IMR-90 (cell line): ENCODE measurements around the gene TEX11. TPM values are rescaled to one million over a fixed set of nuclear protein-coding genes. Genes with fewer than 3 reads are reported as not detected.
"Not testable (repeated sequence)": the region's sequence is repeated elsewhere in the genome, so short reads cannot be mapped to it uniquely, and the experiment has no call there.

Experiments used
- ATAC-seq: fragments of 200-7000 bp; cut with Tn5 transposase; 2 replicates; pipeline ENCODE4 v1.9.1; 2020; ENCODE audit warnings: low read depth, mild to moderate bottlenecking, moderate library complexity
- BruUV-seq: library from RNA; stranded (reverse); fragments of 400-500 nt; replicated peaks from 2 replicates; lab custom pipeline; 2021; lab: Mats Ljungman, UMichigan
- CTCF ChIA-PET: fragments of 300-600 bp; formaldehyde crosslinking; extraction: SDS; loops from one replicate; lab custom pipeline; 2021; ENCODE audit warnings: antibody characterized with exemption; lab: Yijun Ruan, JAX
- POLR2A ChIA-PET: fragments of 300-600 bp; sonication (Branson Sonifier 250); formaldehyde crosslinking; loops from one replicate; lab custom pipeline; 2022; ENCODE audit warnings: antibody characterized with exemption; ENCODE audit not compliant: unreplicated experiment; lab: Charles Lee
- DNase-seq: peaks from one replicate; pipeline ENCODE4 v3.0.0; 2013
- H2AFZ ChIP-seq: replicated peaks from 2 replicates; pipeline ENCODE3; 2013; ENCODE audit warnings: low read length, mild to moderate bottlenecking; ENCODE audit not compliant: poor library complexity
- H2AK5ac ChIP-seq: 2 replicates; pipeline ENCODE4 v1.6.1; 2013; ENCODE audit warnings: low read depth, low read length, inconsistent platforms
- H2AK9ac ChIP-seq: replicated peaks from 2 replicates; pipeline ENCODE3; 2013; ENCODE audit warnings: mild to moderate bottlenecking, low read depth, low read length, moderate library complexity; ENCODE audit not compliant: poor library complexity
- H2BK120ac ChIP-seq: 2 replicates; pipeline ENCODE4 v1.6.1; 2013; ENCODE audit warnings: low read depth, low read length, inconsistent platforms
- H2BK15ac ChIP-seq: 3 replicates; pipeline ENCODE4 v1.6.1; 2013; ENCODE audit warnings: low read depth, low read length, inconsistent platforms
- H2BK20ac ChIP-seq: 2 replicates; pipeline ENCODE4 v1.6.1; 2013; ENCODE audit warnings: low read depth, mild to moderate bottlenecking, inconsistent platforms, low read length, moderate library complexity
- H2BK5ac ChIP-seq: 2 replicates; pipeline ENCODE4 v1.6.1; 2013; ENCODE audit warnings: mild to moderate bottlenecking, low read depth, low read length, inconsistent platforms; ENCODE audit not compliant: poor library complexity, severe bottlenecking
- H3K14ac ChIP-seq: replicated peaks from 2 replicates; pipeline ENCODE4 v1.6.1; 2013; ENCODE audit warnings: low read depth, low read length, inconsistent platforms
- H3K18ac ChIP-seq: 2 replicates; pipeline ENCODE4 v1.6.1; 2013; ENCODE audit warnings: low read depth, low read length, control low read depth
- H3K23ac ChIP-seq: 2 replicates; pipeline ENCODE4 v1.6.1; 2013; ENCODE audit warnings: low read depth, low read length, inconsistent platforms
- H3K27ac ChIP-seq: 2 replicates; pipeline ENCODE4 v1.5.1; 2013; ENCODE audit warnings: mild to moderate bottlenecking, control low read depth, low read length; ENCODE audit not compliant: insufficient read depth
- H3K27me3 ChIP-seq: 2 replicates; pipeline ENCODE4 v1.6.1; 2013; ENCODE audit warnings: low read length; ENCODE audit not compliant: control insufficient read depth, insufficient read depth
- H3K36me3 ChIP-seq: 2 replicates; pipeline ENCODE4 v1.6.1; 2013; ENCODE audit warnings: low read length, mixed read lengths; ENCODE audit not compliant: control insufficient read depth, insufficient read depth
- H3K4ac ChIP-seq: 2 replicates; pipeline ENCODE4 v1.6.1; 2013; ENCODE audit warnings: low read depth, low read length, inconsistent platforms
- H3K4me1 ChIP-seq: 2 replicates; pipeline ENCODE4 v1.6.1; 2013; ENCODE audit warnings: low read length, mixed read lengths; ENCODE audit not compliant: control insufficient read depth, insufficient read depth
- H3K4me2 ChIP-seq: 2 replicates; pipeline ENCODE4 v1.6.1; 2013; ENCODE audit warnings: low read depth, mild to moderate bottlenecking, control low read depth, low read length, moderate library complexity
- H3K4me3 ChIP-seq: 2 replicates; pipeline ENCODE4 v1.5.1; 2013; ENCODE audit warnings: low read depth, mild to moderate bottlenecking, control low read depth, low read length, moderate library complexity; ENCODE audit not compliant: insufficient read depth
- H3K56ac ChIP-seq: 2 replicates; pipeline ENCODE4 v1.6.1; 2013; ENCODE audit warnings: low read length, inconsistent platforms; ENCODE audit not compliant: insufficient read depth; ENCODE audit errors: extremely low read depth
- H3K79me1 ChIP-seq, 2 experiments: 2 replicates each; pipeline ENCODE4 v1.6.1; 2013; ENCODE audit warnings: low read length in 2 of 2, inconsistent platforms in 1 of 2, low read depth in 1 of 2
- H3K9ac ChIP-seq: 2 replicates; pipeline ENCODE4 v1.6.1; 2013; ENCODE audit warnings: low read depth, low read length, control low read depth
- H3K9me1 ChIP-seq: 2 replicates; pipeline ENCODE4 v1.6.1; 2013; ENCODE audit warnings: low read length, inconsistent platforms; ENCODE audit not compliant: insufficient read depth
- H3K9me3 ChIP-seq: 2 replicates; pipeline ENCODE4 v1.6.1; 2013; ENCODE audit warnings: low read length; ENCODE audit not compliant: control insufficient read depth, insufficient read depth
- H4K20me1 ChIP-seq: 2 replicates; pipeline ENCODE4 v1.6.1; 2013; ENCODE audit warnings: low read length, inconsistent platforms; ENCODE audit not compliant: insufficient read depth
- H4K5ac ChIP-seq: 2 replicates; pipeline ENCODE4 v1.6.1; 2013; ENCODE audit warnings: mild to moderate bottlenecking, low read depth, low read length, control low read depth
- H4K8ac ChIP-seq, 2 experiments: 2 replicates each; pipeline ENCODE4 v1.6.1; 2013; ENCODE audit warnings: low read depth in 2 of 2, low read length in 2 of 2, control low read depth in 1 of 2, inconsistent platforms in 1 of 2
- H4K91ac ChIP-seq: 2 replicates; pipeline ENCODE4 v1.6.1; 2013; ENCODE audit warnings: low read depth, low read length, inconsistent platforms; ENCODE audit not compliant: insufficient read depth
- WGBS, 2 experiments: methylation state at CpG; one replicate each; pipeline versions ENCODE4 v1.1.5 to v1.1.7; 2013; ENCODE audit warnings: missing lambda C conversion rate in 2 of 2; ENCODE audit not compliant: insufficient read length in 1 of 2; ENCODE audit errors: extremely low coverage in 2 of 2; 5-methylcytosine and 5-hydroxymethylcytosine counted together
- dilution Hi-C: fragments of 300-500 bp; cut with HindIII; formaldehyde crosslinking; loops from one replicate; pipeline ENCODE4 v1.14.3; 2018; ENCODE audit warnings: low sequenced_read_pairs; ENCODE audit not compliant: unreplicated experiment
- in situ Hi-C: fragments of 300-500 bp; cut with MboI; formaldehyde crosslinking; loops from 3 replicates; pipeline ENCODE4 v1.14.3; 2019; ENCODE audit warnings: low sequenced_read_pairs, inconsistent platforms, mixed read lengths
- intact Hi-C: fragments of 100-400 bp; cut with micrococcal nuclease; formaldehyde crosslinking; loops from 2 replicates; pipeline ENCODE4 v1.10.0; 2022
- polyA plus RNA-seq, 3 experiments: library from polyadenylated mRNA; depleted of rRNA; stranded (reverse); fragments of >200 nt; gene quantifications; 2 replicates each; pipeline ENCODE4 v1.2.3, GENCODE V29; 2012; ENCODE audit warnings: low replicate concordance in 1 of 3
- total RNA-seq: library from RNA; depleted of rRNA; stranded (reverse); fragments of >200 nt; gene quantifications from 2 replicates; pipeline ENCODE4 v1.2.3, GENCODE V29; 2012

The TEX11 gene
- total and polyA plus RNA-seq, 2 of the 4 experiments (the other 2 are of a cell fraction): not detected

DNA sequence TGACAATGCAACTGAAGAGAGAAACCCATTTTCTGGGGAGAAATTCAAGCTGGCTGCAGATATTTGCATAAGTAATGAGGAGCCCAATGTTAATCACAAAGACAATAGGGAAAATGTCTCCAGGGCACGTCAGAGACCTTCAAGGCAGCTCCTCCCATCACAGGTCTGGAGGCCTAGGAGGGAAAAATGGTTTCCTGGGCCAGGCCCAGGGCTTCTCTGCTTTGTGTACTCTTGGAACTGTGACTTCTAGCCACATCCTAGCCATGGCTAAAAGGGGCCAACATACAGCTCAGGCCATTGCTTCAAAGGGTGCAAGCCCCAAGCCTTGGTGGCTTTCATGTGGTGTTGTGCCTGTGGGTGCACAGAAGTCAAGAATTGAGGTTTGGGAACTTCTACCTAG lies 321.4 kb downstream of the TEX11 start:
- H3K23ac ChIP-seq, H3K4me3 ChIP-seq, H4K8ac ChIP-seq, H2AFZ ChIP-seq, H3K14ac ChIP-seq, H4K5ac ChIP-seq, H2AK9ac ChIP-seq, BruUV-seq, POLR2A ChIA-PET, H3K9ac ChIP-seq, H2BK20ac ChIP-seq, H2BK15ac ChIP-seq, DNase-seq, H2AK5ac ChIP-seq, CTCF ChIA-PET, H3K79me1 ChIP-seq, H3K36me3 ChIP-seq, H2BK120ac ChIP-seq, H3K27me3 ChIP-seq, H4K20me1 ChIP-seq, H3K4me2 ChIP-seq, dilution Hi-C loops, in situ Hi-C loops, H3K9me3 ChIP-seq, ATAC-seq, H2BK5ac ChIP-seq, H3K27ac ChIP-seq, H4K91ac ChIP-seq, H3K18ac ChIP-seq, H3K4ac ChIP-seq, H3K4me1 ChIP-seq, intact Hi-C loops, H3K56ac ChIP-seq, H3K9me1 ChIP-seq: not testable (repeated sequence)
- no CpG with 5 or more reads among the region's 1 CpG for WGBS, 2 experiments
